Measurements from ENCODE around the gene CAPZA2.

DNA sequence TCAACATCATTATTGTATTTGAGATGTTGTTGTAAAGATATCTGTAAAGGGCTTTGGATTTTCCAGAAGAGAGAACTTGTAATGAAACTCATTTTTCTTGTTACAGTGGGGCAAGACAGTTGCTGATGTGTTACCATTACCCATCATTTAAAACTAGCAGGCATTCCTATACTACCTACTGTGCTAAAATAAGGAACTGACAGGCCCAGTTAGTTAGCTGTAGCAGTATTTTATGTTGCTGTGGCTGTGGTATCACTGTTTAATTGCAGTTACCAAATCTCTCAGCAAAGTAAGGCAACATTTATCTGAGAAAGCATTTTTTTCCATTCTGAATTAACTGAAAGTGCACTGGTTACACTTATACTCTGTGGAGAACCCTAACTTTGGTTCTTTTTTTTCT lies 100.8 kb downstream of the CAPZA2 start:
- TF ChIP-seq, protein P1, sequence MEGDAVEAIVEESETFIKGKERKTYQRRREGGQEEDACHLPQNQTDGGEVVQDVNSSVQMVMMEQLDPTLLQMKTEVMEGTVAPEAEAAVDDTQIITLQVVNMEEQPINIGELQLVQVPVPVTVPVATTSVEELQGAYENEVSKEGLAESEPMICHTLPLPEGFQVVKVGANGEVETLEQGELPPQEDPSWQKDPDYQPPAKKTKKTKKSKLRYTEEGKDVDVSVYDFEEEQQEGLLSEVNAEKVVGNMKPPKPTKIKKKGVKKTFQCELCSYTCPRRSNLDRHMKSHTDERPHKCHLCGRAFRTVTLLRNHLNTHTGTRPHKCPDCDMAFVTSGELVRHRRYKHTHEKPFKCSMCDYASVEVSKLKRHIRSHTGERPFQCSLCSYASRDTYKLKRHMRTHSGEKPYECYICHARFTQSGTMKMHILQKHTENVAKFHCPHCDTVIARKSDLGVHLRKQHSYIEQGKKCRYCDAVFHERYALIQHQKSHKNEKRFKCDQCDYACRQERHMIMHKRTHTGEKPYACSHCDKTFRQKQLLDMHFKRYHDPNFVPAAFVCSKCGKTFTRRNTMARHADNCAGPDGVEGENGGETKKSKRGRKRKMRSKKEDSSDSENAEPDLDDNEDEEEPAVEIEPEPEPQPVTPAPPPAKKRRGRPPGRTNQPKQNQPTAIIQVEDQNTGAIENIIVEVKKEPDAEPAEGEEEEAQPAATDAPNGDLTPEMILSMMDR (IDR thresholded peaks at IDR 0.05): no peak
- TF ChIP-seq EZH2 (IDR thresholded peaks at IDR 0.05) (no peak), EZH2phosphoT487 (IDR thresholded peaks at IDR 0.05) (no peak)
